Measurements from ENCODE around the gene SYNJ2. TPM values are rescaled to one million over a fixed set of nuclear protein-coding genes. Genes with fewer than 3 reads are reported as not detected.

The SYNJ2 gene
- total RNA-seq, 1 donor from 2014 or later = 4.5 TPM

DNA sequence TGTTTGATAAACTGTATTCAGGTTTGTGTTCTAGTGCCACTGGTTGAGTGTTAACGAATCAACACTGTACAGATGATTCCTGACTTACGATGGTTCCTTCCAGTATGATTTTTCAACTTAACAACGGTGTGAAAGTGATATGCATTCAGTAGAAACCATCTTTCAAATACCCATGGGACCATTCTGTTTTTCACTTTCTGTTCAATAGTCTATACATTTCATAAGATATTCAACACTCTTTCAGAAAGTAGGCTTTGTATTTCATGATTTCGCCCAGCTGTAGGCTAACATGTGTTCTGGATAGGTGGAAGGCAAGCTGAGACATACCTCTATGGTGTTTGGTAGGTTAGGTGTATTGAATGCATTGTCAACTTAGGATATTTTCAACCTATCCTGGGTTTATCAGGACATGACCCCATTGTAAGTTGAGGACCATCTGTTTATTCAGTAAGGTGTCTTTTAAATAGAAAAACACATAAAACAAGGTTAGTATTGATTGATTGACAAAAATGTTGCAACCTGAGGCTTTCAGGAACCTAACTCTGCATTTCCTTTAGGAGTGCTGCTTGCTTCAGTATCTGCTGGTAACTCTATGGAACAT, 32.3 kb downstream of the SYNJ2 start:
- H3K4me1 ChIP-seq = peaks cover 15% of the 10 kb centered on the region
- H3K9me3 ChIP-seq = no peaks in the 10 kb centered on the region
- ATAC-seq = no peak
- no peak overlapping the region for H3K27ac ChIP-seq
- TF ChIP-seq, protein P1, sequence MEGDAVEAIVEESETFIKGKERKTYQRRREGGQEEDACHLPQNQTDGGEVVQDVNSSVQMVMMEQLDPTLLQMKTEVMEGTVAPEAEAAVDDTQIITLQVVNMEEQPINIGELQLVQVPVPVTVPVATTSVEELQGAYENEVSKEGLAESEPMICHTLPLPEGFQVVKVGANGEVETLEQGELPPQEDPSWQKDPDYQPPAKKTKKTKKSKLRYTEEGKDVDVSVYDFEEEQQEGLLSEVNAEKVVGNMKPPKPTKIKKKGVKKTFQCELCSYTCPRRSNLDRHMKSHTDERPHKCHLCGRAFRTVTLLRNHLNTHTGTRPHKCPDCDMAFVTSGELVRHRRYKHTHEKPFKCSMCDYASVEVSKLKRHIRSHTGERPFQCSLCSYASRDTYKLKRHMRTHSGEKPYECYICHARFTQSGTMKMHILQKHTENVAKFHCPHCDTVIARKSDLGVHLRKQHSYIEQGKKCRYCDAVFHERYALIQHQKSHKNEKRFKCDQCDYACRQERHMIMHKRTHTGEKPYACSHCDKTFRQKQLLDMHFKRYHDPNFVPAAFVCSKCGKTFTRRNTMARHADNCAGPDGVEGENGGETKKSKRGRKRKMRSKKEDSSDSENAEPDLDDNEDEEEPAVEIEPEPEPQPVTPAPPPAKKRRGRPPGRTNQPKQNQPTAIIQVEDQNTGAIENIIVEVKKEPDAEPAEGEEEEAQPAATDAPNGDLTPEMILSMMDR (IDR thresholded peaks at IDR 0.05) = no peak
- H3K4me3 ChIP-seq = no peak overlapping the region
- no peaks in the 10 kb centered on the region for H3K36me3 ChIP-seq
- H3K27me3 ChIP-seq (ENCODE audit: low read depth) = no peaks in the 10 kb centered on the region
- intact Hi-C loops (cut with DNase I) = no loop called here
- DNase-seq = no peak

DNA sequence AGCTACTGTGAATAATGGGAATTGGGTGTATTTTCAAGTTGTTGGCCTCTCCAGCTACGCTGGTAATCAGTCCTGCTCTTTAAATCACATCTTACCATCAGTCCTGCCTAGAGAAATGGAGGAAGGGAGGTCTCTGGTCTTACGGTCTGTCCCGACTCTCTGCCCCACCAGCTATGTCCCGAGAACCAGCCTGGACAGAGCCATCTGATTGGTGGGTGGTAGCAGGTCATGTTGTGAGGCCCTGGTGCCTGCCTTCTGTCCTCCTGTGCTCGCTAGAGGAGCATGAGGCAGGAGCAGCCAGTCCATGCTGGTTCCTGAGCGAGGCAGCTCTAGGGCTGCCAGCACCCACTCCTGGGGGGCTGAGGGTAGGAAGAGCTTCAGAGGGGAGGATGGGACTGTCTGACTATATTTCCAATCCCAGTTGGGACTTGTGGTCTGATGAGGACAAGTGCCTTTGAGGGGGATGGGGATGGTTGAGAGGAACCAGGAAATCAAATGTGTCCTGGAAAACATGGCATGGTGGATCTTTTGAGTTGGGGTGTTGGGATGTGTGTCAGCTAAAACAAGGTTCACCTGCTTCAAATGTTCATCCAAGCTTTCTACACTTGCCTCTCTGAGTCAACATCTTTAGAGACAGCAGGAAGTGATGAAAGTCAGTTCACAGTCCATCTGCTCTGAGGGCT, 33.0 kb downstream of the SYNJ2 start:
- intact Hi-C loops (cut with DNase I) = no loop called here
- ATAC-seq = no peak
- Histone ChIP-seq H3K9me3 (no peaks in the 10 kb centered on the region), H3K27me3 (ENCODE audit: low read depth) (no peaks in the 10 kb centered on the region), H3K4me3 (no peak overlapping the region), H3K27ac (no peak overlapping the region), H3K36me3 (no peaks in the 10 kb centered on the region), H3K4me1 (peaks cover 12% of the 10 kb centered on the region)
- TF ChIP-seq, protein P1 (IDR thresholded peaks at IDR 0.05) = no peak
- peak; percentile 29 for DNase-seq

DNA sequence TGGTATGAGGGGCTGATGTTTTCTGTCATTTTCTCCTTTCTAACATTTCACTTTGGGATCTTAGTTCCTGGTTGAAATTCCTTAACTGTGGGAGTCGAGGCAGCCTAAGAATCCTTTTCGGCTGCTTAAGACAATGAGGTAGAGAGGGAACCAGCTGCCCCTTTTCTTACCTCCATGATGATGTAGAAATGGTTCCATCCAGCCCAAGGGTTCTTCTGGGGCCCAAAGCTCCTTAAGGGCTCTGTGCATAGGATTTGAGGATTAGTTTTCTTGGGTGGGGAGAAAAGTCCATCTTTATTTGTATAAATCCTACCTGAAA, 33.5 kb downstream of the SYNJ2 start:
- Histone ChIP-seq H3K27me3 (ENCODE audit: low read depth) (no peaks in the 10 kb centered on the region), H3K9me3 (no peaks in the 10 kb centered on the region), H3K4me3 (no peak overlapping the region), H3K4me1 (peaks cover 9% of the 10 kb centered on the region), H3K27ac (no peak overlapping the region), H3K36me3 (no peaks in the 10 kb centered on the region)
- ATAC-seq = no peak
- intact Hi-C loops (cut with DNase I) = no loop called here
- no peak for DNase-seq
- TF ChIP-seq, protein P1 (IDR thresholded peaks at IDR 0.05) = no peak

DNA sequence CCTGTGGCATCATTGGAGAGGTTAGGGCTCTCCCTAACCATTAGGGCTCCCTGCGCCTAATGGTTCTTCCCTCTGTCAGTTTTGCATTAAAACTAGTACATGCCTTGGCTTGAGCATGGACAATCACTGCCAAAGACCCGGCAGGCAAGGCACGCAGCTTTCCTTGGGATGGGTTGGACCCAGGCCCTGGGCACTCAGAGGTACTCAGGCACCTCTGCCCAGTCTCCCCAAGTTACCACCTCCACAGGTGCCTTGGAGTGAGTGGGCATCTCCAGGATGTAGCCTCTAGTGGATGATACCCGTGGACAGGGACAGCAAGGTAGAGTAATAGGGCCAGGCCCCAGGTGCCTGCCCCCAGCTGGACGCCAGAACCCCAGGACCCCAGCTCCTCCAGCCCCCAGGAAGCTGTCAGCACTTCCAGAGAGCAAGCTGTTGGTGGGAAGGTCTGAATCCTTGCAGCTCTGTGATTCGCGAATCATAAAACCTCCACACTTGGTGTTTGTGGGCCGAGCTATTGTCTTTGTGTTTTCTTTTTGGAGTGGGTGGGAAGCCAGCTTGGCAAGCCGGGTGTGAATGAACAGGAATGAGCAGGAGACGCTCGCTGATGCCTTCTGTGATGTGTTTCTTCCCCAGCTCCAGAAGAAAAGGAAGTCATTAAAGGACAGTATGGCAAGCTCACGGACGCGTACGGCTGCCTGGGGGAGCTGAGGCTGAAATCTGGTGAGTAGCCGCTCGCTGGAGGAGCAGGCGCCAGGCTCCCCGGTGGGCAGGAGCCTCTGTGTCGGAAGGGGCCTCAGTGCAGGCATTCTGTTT, 35.1 kb downstream of the SYNJ2 start:
- ATAC-seq = no peak
- H3K4me3 ChIP-seq = no peak overlapping the region
- DNase-seq = peak; percentile 35
- H3K27ac ChIP-seq = no peak overlapping the region
- no peaks in the 10 kb centered on the region for H3K9me3 ChIP-seq
- peaks cover 9% of the 10 kb centered on the region for H3K4me1 ChIP-seq
- TF ChIP-seq, protein P1 (IDR thresholded peaks at IDR 0.05) = no peak
- intact Hi-C loops (cut with DNase I) = no loop called here
- H3K27me3 ChIP-seq (ENCODE audit: low read depth) = no peaks in the 10 kb centered on the region
- H3K36me3 ChIP-seq = no peaks in the 10 kb centered on the region

DNA sequence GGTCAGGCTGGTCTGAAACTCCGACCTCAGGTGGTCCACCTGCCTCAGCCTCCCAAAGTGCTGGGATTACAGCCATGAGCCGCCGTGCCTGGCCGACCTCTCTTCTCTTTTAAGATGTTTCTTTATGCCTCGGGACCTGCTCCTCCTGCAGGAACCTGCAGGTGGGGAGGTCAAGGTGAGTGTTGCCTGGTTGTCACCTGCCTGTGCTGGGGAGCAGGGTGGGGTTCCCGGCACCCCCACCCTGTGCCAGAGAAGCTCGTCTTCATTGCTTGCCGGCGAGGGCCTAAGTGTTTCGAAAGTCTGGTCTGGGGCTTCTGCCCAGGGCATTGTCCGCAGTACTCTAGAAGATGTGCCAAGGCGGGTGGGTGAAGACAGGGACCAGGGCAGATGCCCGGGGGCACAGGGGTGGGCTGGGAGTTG, 36.0 kb downstream of the SYNJ2 start:
- Histone ChIP-seq H3K27me3 (ENCODE audit: low read depth) (no peaks in the 10 kb centered on the region), H3K4me1 (peaks cover 9% of the 10 kb centered on the region), H3K4me3 (no peak overlapping the region), H3K36me3 (no peaks in the 10 kb centered on the region), H3K27ac (no peak overlapping the region), H3K9me3 (no peaks in the 10 kb centered on the region)
- TF ChIP-seq, protein P1 (IDR thresholded peaks at IDR 0.05) = no peak
- ATAC-seq = no peak
- intact Hi-C loops (cut with DNase I) = no loop called here
- peak; percentile 20 for DNase-seq
